Vagina (tissue), 2 donors: ENCODE measurements around the gene KRTAP10-7.

Experiments used
- CTCF ChIP-seq, 3 experiments: fragments of 450-650 bp in 2 of 3; fragments of 200-600 bp in 1 of 3; sonication (generic) in 1 of 3; IDR thresholded peaks; one replicate each; pipeline ENCODE4 v1.5.1; 2017 to 2019; ENCODE audit warnings: antibody characterized with exemption in 3 of 3, mild to moderate bottlenecking in 2 of 3, moderate library complexity in 2 of 3
- POLR2A ChIP-seq, 2 donors: fragments of 450-650 bp; IDR thresholded peaks; one replicate each; pipeline ENCODE4 v1.6.1; 2017; ENCODE audit warnings: antibody characterized with exemption in 2 of 2, mild to moderate bottlenecking in 2 of 2, moderate library complexity in 2 of 2
- POLR2AphosphoS5 ChIP-seq, 2 donors: sonication (generic); formaldehyde crosslinking; IDR thresholded peaks; one replicate each; pipeline ENCODE4 v1.9.0; 2017; ENCODE audit warnings: antibody characterized with exemption in 2 of 2, mild to moderate bottlenecking in 2 of 2, low read depth in 1 of 2; ENCODE audit not compliant: insufficient read depth in 1 of 2

DNA sequence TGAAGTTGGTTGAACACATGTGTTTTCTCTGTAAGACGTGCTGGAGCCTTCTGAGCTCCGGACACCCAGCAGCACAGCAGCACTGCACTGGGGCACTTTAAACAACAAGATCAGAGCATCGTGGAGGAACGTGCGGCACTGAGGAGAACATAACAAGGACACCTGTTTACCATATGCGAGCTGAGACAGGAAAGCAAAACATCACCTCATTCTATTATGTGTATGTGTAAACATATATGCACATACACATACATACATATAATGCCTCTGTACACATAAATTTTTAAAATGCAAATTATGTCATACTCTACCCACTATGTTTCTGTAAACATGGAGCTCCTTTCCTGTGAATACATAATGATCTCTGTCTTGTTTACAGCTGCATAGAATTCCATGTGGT, 4.9 kb upstream of the KRTAP10-7 start:
- TF ChIP-seq CTCF (IDR thresholded peaks at IDR 0.05), result no peak
- no peak for TF ChIP-seq POLR2A (IDR thresholded peaks at IDR 0.05)
- TF ChIP-seq POLR2AphosphoS5 (IDR thresholded peaks at IDR 0.05; ENCODE audit: insufficient read depth in 1 of 2, low read depth in 1 of 2), result no peak
